T-helper 9 cell (primary cell): ENCODE measurements around the gene CHCHD6.

Experiments used
- DNase-seq: peaks from one replicate; pipeline ENCODE4 v3.0.0-alpha.2; 2020

Gene CHCHD6

DNA sequence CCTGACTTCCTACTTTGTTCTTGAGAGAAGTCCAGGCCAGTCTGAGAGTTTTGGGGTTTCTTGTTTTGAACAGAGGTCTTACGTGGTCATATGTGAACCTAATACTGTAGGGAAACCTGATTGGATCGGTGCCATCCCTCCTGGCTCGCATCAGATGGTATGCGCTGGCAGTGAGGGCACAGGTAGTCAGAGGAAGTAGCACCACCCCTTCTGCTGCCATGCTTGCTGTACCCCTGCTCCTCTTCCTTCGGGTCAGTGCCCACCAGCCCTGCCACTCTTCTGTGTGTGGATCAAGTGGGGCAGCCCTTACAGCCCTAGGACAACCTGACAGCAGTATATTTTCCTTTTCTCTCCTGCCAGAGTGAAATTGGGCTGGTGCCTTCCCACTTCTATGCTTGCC is 39.7 kb downstream of the CHCHD6 start:
- DNase-seq = no peak

DNA sequence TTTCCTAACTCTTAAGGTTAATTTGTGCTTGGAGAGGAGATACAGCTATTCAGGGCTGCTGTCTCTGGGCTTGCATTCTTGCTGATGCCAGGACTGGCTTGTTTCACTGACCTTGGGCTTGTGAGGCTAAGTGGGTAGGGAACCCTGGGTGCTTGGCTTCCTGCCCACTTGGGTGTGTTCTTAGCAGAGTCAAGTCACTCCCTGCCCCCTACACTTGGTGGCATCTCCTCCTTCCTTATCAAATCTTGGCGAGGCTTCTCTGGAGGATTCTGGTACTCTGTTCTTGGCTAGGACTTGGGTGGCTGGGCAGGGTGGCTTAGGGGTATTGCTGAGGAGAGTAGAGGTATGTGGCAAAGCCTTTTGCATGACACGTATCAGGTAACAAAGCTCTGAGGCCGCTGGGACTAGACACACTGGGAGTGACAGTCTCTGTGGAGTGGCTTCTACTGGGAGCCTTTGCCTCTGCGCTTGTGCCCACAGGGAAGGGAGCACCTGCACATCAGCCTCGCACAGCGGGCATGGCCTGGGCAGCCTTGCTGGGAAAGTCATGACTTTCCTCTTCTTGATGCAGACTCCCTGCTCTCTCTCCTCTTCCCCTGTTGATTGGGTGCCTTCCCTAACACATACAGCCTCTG is 41.8 kb downstream of the CHCHD6 start:
- DNase-seq = no peak

DNA sequence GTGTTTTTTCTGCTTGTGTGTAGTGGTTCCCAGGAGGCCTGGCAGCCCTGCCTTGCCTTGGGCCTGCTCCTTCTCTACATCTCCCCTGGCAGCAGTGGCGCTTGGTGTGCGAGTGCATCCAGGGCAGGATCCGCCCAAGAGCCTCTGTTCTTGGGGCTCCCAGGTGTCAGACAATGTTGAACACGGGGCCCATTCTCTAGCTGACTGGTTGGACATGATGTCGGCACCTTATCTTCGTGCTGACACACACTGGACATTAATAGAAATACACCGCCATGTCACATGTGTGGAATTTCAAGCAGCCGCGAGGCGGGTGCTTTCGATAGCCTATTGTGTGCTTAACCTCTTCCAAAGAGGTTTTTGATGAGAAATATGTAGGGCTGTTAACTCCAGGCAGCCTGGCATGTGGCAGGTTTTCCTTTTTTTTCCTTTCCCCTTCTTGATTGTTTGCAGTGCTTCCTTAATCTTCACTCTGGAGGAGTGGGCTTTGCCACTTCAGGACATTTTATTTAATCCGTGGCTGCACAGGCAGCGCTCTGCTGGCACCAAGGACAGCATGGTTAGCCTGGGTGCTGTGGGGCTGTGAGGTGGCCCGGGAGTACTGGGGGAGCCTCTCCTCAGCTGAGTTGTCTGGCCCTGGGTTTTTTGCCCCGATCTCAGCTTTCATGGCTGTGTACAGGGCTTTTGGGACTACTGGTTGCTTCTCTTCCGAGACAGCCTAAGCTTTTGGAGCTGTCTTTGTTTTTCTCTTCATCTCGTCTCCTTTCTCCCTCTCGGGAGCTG is 42.5 kb downstream of the CHCHD6 start:
- DNase-seq = no peak

DNA sequence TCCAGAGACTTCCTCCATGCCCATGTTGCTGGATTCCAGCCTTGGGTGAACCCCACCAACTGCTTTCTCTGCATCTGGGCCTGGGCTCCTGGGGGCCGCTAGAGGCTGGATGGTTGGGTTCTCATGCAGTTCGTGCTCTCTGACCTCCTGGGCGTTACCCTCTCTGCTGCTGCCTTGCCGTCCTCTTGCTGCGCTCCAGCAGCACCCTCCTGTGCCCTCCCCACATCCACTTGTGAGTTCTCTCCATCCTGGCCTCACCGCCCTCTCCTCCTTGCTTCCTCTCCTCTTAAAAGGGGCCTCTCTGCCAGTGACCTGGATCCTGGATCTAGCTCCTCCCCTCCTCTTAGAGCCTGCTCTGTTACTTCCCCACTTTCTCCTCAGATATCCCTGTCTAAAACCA is 43.7 kb downstream of the CHCHD6 start:
- DNase-seq = no peak

DNA sequence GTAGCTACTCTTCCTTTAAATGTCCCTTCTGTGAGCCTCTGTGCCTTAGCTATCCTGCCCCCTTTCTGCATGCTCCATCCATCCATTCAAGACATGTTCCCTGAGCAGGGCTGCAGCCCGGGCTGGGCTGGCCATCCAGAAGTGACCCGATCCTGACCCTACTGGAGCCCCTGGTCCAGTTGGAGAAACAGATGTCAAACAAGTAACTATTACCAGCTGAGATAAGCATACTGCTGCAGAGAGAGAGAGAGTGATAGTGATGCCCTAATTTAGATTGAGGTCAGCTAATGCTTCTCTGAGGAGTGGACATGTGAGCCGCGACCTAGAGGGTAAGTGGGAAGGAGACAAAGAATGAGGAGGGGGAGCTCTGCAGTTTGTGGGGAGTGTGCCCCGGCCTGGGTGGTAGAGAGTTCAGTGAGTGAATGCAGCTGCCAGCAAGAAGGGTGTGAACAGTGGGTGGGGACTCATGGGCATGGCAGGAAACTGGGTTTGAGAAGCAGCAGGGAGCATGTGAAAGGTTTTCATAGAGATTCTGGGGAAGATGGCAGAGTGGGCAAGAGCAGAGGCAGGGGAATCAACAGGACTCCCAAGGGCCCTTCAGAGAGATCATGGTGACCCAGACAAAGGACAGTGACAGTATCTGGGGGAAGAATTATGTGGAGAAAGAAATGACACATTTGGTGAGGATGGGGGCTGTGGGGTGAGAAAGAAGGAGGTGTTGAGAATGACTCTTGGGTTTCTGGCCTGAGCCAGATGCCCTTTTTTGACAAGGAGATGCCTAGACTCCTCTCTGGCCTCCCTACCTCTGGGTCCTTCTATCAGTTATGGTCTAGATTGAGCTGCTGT is 44.9 kb downstream of the CHCHD6 start:
- DNase-seq = no peak

DNA sequence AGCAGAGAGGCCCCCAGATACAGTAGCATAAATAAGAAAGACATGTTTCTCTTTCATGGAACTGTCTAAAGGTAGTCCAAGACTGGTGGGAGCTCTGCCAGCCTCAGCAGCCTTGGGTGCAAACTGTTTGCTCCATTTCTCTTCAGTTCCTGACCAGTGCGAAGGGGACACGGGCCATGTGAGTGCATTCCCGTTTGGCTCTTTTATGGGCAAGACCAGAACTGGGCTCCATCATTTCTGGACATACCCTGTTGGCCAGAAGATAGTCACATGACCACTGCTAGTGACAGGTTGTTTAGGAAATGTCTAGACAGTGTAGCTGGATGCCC is 45.5 kb downstream of the CHCHD6 start:
- DNase-seq = no peak

DNA sequence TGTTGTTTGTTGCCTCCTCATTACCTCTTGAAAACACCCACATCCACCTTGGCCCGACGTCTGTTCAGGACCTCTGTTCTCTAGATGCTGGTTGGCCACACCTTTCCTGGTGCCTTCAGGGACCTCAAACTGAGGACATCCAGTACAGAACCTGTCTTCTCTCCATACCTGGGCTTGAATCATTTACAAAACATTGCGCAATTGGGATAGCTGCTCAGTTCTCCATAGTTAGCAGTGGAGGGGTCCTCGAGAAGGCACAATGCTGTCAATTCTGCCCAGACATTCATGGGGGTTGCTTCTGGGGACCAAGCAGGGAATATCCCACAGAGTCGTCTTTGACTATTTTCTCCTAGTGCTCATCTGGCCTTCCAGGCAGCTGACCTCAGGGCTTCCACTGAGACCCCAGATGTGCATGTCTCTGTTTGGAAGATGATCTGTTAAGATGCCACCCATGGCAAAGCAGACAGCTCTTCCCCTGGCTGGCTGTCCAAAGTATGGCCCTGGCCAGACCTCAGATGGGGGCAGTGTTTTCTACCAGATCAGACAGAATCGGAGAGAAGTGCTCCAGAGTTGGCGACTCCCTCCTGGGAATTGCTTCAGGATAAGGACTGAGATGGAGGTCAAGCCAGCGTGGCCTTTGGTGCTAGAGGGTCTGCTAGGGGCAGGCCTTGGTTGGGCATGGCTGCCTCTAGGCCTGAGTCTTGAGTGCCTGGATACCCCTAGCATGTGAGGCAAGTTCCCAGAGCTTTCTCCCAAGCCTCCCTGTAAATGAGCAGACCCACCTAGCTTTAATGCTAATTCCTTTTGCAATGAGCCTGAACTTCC is 46.1 kb downstream of the CHCHD6 start:
- no peak for DNase-seq

DNA sequence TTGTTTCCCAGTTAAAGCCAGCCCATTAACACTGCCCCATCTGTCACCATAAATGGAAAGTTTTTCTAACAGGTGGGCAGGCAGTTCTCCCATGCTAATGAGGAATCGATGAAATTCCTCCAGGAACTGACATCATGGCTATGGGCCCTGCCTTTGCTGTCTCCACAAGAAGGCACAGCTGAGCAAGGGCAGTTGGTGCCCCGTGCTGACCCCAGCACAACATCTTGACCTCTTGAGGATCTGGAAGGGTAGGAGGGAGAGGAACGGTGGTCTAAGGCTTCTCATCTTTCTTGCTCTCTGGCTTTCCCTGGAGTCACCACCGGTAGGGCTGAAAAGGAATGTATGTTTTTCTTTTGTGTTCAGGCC is 46.7 kb downstream of the CHCHD6 start:
- no peak for DNase-seq

DNA sequence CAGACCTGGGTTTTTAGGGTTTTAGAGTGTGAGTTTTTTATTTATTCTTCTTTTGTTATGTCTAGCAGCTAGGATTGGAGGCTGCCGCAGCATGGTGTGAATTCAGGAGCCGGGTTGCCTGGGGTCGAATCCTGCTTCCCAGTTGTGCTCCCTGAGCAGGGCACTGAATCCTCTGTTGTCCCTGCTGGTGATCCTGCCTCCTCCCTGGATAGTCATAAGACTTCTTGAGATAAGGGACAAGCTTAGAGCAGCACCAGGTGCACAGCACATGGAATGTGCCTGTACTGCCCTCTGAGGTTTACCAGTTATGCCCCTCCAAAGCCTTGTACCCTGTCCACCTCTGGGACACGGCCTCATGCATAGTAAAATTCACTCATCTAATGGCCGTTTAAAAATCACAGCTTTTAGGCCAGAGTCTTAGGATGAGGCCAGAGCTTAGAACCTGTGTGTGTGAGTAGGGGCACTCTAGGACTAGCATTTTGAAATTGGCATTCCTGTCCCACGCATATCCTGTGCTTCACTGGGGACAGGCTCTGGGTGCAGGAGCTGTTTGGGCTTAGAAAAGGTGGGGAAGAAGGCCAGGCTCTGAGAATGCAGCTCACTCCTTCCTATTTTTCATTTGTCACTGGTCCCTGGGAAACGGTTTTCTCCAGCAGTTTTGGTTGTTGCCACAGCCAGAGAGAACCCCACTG is 47.7 kb downstream of the CHCHD6 start:
- no peak for DNase-seq

DNA sequence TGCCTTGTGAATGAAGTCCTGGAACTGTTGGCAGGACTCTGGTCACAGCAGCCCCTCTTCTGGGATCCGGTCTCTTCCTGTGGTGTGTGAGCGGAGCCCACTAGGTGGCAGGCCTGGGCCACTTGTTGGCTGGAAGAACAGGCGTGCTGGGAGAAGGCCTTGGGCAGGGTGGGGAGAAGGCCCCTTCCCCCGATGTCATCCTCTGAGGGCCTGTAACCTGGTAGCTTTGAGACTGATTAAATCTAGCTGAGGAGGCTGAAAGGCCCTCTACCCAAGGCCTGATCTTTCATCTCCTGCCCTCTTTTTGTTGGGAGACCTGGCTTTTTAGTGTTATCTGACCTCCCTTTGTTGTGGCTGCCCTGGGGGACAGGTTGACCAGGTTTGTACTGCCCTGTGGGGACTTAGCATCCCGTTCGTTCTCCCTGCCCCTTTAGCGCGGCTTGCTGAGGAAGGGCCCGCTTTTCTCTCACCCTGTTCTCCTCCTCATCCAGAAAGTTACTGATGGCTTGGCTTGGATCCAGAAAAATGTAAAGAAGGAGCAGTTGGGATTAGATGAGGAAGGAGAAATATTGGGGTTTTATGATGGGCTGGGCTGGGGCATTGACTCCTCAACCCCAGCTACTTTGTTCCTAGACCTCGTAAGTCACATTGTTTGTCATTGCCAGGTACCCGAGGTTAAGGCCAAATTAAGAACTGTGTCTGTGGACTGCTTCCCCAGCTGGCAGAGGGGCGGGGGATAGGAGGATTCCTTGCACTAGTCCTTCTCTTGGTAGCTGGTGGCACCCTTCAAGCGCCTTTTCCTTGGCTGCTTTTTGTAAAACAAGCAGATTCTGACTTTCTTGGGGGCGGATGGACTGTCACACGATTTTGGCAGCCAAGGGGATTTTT is 48.5 kb downstream of the CHCHD6 start:
- DNase-seq = no peak

DNA sequence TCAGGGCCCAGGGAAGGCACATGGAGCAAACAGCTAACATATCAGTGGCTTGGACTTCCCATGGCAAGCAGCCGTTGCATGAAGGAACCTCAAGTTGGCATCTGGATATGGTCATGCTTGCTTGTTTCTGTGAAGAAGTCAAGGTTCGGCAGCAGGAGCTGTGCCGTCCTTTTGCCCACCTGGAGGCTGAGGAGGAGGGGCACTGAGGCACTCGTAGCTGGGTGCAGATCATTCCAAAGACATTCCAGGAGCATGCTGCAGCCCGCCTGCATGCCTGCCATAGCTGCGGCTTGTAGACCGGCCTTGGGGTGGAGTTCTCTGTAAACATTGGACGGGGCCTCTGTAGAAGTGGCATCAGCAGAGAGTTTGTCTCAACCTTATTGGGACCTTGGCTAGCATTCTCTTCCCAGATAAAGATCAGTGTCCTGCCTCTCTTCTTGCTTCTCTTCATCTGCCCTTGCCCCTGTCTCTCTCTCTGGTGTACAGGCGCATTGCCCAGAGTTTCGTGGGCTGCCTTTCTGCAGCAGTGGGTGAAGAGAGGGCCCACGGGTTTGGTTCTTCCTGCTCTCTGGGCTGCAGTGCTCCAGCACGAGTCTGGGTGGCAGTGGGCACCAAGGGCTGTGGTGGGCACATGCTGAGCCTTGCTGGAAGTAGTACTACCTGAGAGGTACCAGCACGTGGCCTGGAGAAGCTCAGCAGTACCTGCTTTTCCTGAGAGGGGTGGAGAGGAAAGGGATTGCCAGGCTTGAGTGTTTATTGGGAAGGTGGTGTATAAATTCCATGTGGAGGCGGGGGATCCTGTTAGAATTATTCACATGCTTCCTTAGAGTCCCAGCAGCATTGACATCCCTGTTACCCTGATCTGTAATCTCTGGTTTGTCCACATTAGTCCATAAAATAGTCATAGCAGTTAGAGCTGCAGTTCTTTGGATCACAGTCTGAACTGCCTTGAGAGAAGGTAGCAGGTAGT is 49.4 kb downstream of the CHCHD6 start:
- DNase-seq = no peak

DNA sequence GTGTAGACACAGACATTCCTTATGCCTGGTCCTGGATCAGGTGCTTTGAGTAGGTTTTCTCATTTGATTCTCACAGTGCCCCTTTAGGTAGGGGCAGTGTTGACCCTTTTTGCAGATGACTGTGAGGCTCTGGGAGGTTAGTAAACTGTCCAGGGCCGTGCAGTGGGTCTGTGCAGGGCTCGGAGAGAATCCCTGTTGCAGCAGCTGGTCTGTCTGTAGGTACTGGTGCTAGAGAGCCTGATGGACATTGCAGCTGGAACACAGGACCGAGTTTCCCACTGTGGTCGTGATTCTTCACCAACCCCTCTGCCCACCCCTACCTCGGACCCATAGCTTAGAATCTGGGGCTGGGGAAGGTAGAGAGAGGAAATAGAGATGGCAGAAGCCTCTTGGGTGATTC is 51.8 kb downstream of the CHCHD6 start:
- DNase-seq = no peak

DNA sequence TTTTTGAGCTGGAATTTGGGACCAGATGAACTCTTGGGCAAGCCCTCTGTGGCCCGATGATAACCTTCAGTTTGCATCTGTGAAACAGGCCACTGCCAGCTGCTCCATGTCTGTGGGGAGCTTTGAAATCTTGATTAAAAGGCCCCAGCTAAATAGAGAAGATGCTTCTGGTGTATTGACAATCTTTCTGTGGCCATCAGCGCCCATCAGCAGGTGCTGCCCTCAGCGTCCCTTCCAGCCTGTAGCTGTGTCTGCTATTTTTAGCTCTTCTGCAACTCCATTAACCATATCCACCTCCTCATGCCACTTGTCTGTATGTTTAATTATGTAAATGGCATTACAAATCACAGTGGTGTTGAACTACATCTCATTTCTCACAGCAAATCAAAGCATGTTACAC is 54.0 kb downstream of the CHCHD6 start:
- no peak for DNase-seq

DNA sequence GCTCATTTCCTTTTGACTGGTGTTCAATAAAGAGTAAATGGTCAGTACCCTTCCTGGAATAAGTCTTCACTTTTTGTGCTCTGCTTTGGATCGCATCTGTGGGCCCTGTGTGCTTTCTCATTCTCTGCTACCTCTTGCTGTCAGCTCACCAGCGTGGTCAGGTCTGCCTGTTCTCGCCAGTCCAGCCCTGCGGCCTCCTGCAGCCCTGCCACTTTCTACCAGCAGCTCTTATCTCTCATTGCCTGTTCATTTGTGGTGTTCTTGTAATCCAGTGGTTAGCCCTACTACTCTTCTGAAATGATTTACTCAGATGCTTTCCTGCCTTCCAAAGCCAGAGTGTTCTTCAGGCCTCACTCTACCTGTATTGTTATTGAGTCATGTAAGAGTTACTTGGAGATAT is 54.8 kb downstream of the CHCHD6 start:
- no peak for DNase-seq

DNA sequence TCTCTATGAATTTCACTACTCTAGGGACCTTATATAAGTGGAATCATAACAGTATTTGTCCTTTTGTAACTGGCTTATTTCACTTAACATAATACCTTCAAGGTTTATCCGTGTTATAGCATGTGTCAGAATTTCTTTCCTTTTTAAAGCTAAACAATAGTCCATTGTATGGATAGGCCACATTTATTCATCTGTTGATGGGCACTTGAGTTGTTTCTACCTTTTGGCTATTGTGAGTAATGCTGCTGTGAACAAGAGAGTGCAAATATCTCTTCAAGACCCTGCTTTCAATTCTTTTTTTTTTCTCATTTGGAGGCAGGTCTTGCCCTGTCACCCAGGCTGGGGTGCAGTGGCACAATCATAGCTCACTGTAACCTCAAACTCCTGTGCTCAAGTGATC is 56.5 kb downstream of the CHCHD6 start:
- DNase-seq = no peak

DNA sequence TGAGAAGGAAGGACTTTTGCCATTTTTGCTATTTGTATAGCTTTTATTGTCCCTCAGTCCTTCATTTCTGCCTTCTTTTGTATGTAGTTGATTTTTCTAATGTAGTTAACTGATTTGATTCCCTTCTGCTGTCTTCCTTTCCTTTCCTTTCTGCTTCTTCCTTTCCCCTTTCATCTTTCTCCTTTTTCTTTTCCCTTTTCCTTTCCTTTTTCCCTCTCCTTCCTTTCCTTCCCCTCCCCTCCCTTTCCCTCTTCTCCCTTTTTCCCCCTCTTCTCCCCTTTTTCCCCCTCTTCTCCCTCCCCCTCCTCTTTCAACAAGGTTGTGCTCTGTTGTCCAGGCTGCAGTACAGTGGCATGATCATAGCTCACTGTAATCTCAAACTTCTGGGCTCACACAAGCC is 59.0 kb downstream of the CHCHD6 start:
- DNase-seq = no peak

DNA sequence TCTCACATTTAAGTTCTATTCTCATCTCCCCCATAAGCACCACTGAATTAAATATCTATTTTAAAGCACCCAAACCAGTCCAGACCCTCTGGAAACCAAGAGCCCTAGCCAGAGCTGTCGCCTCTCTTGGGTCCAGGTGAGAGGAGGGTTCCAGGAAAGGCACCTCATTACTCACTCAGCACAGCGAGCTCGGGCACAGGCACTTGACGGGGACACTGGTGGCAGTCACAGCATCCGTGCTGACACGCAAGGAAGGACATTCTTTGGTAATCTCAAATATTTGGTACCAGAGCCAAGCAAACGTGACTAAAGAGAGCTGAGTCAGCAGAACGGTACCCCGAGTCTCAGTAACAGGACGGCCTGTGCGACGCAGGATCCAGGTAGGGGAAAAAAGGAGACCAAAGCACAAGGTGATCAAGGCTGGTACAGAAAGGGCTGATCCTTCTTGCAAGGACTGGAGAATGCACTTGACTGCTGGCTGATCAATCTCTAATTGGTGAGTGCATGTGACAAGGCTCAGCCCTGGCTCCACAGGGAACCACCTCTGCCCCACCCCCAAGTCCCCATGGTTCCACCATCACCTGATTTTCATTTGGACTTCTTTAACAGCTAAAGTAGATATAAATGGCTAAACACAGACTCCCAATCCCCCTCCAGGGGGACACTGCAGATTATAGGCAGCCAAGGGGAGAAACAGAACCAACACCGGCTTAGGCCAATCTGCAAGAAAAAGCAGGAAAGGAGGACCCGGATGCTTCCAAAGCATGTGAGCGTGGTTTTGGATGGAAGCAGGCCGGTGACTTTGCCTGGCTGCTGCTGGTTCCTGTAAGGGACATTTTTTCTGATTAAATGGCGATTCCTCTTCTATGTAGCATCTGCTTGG is 61.4 kb downstream of the CHCHD6 start:
- no peak for DNase-seq

DNA sequence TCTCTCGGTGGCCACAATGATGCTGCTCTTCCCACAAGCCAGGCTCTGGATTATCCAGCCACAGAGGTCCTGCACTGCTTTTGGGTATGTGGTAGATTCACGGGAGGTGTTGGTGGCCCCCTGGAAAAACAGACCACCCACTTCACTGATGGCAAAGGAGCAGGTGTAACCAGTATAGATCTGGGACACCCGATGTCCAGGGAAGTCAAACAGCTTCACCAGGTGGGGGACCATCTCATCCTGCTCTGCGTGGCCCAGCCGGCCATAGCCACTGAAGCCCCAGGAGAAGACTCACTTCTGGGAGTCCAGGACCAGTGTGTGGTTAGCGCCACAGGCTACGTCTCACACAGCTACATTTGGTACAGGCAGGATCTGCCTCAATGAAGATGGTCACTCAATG is 62.6 kb downstream of the CHCHD6 start:
- no peak for DNase-seq

DNA sequence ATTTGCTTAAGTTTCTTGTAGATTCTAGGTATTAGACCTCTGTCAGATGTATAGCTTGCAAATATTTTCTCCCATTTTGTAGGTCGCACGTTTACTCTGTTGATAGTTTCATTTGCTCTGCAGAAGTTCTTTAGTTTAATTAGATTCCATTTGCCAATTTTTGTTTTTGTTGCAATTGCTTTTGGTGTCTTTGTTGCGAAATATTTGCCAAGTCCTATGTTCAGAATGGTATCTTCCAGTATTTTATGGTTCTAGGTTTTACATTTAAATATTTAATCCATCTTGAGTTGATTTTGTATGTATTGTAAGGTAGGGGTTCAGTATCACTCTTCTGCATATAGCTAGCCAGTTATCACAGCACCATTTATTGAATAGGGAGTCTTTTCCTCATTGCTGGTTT is 64.9 kb downstream of the CHCHD6 start:
- no peak for DNase-seq
